ENCODE data around the gene EPHB2.

The EPHB2 gene

GRCh38 chr1:22872981-22873664 is 162.5 kb downstream of the EPHB2 start:
- no peaks in the 10 kb centered on the region for H3K4me1 ChIP-seq (ENCODE audit: low read length)
- no peak overlapping the region for H3K4me2 ChIP-seq (ENCODE audit: low read depth, low read length)
- H2AFZ ChIP-seq (ENCODE audit: low read length): no peak overlapping the region
- no peaks in the 10 kb centered on the region for H4K20me1 ChIP-seq (ENCODE audit: insufficient read depth, low read length)
- no peak overlapping the region for H3K27ac ChIP-seq (ENCODE audit: low read length)
- H3K9me3 ChIP-seq (replicated peaks; ENCODE audit: insufficient read depth, low read length): no peaks in the 10 kb centered on the region
- H3K4me3 ChIP-seq (ENCODE audit: low read length): no peak overlapping the region
- H3K9me2 ChIP-seq (replicated peaks; ENCODE audit: insufficient read depth, low read length): no peaks in the 10 kb centered on the region
- H3K9ac ChIP-seq (ENCODE audit: low read length): no peak overlapping the region
- H3K27me3 ChIP-seq (replicated peaks; ENCODE audit: insufficient read depth, low read length): peaks cover 98% of the 10 kb centered on the region
- no peaks in the 10 kb centered on the region for H3K36me3 ChIP-seq (replicated peaks; ENCODE audit: insufficient read depth, low read length)
- no peak for DNase-seq
- H3K79me2 ChIP-seq (ENCODE audit: low read length): no peaks in the 10 kb centered on the region
- TF ChIP-seq EZH2 (optimal IDR thresholded peaks at IDR 0.05; ENCODE audit: low read depth, low read length) (no peak), EZH2phosphoT487 (IDR thresholded peaks at IDR 0.05; ENCODE audit: low read length) (no peak), CTCF (IDR thresholded peaks at IDR 0.05; ENCODE audit: low read length) (no peak)
- no peaks in the 10 kb centered on the region for H3F3A ChIP-seq (ENCODE audit: insufficient read depth, low read length)

GRCh38 chr1:22874785-22875184 is 164.1 kb downstream of the EPHB2 start:
- H3K36me3 ChIP-seq (replicated peaks; ENCODE audit: insufficient read depth, low read length): no peaks in the 10 kb centered on the region
- H3K4me1 ChIP-seq (ENCODE audit: low read length): no peaks in the 10 kb centered on the region
- H3K9ac ChIP-seq (ENCODE audit: low read length): no peak overlapping the region
- H2AFZ ChIP-seq (ENCODE audit: low read length): no peak overlapping the region
- no peak overlapping the region for H3K27ac ChIP-seq (ENCODE audit: low read length)
- no peak for DNase-seq
- no peak for TF ChIP-seq EZH2 (optimal IDR thresholded peaks at IDR 0.05; ENCODE audit: low read depth, low read length)
- TF ChIP-seq EZH2phosphoT487 (IDR thresholded peaks at IDR 0.05; ENCODE audit: low read length): no peak
- TF ChIP-seq CTCF (IDR thresholded peaks at IDR 0.05; ENCODE audit: low read length): no peak
- H3F3A ChIP-seq (ENCODE audit: insufficient read depth, low read length): no peaks in the 10 kb centered on the region
- H3K9me2 ChIP-seq (replicated peaks; ENCODE audit: insufficient read depth, low read length): no peaks in the 10 kb centered on the region
- H3K4me3 ChIP-seq (ENCODE audit: low read length): no peak overlapping the region
- H3K4me2 ChIP-seq (ENCODE audit: low read depth, low read length): no peak overlapping the region
- no peaks in the 10 kb centered on the region for H3K9me3 ChIP-seq (replicated peaks; ENCODE audit: insufficient read depth, low read length)
- no peaks in the 10 kb centered on the region for H4K20me1 ChIP-seq (ENCODE audit: insufficient read depth, low read length)
- no peaks in the 10 kb centered on the region for H3K79me2 ChIP-seq (ENCODE audit: low read length)
- H3K27me3 ChIP-seq (replicated peaks; ENCODE audit: insufficient read depth, low read length): peaks cover 98% of the 10 kb centered on the region

GRCh38 chr1:22875241-22875640 is 164.6 kb downstream of the EPHB2 start:
- Histone ChIP-seq H3K79me2 (ENCODE audit: low read length) (no peaks in the 10 kb centered on the region), H3K9me3 (replicated peaks; ENCODE audit: insufficient read depth, low read length) (no peaks in the 10 kb centered on the region), H3K4me1 (ENCODE audit: low read length) (no peaks in the 10 kb centered on the region), H3K36me3 (replicated peaks; ENCODE audit: insufficient read depth, low read length) (no peaks in the 10 kb centered on the region), H3K27ac (ENCODE audit: low read length) (no peak overlapping the region), H3K4me3 (ENCODE audit: low read length) (no peak overlapping the region), H3F3A (ENCODE audit: insufficient read depth, low read length) (no peaks in the 10 kb centered on the region), H3K27me3 (replicated peaks; ENCODE audit: insufficient read depth, low read length) (peaks cover 98% of the 10 kb centered on the region), H4K20me1 (ENCODE audit: insufficient read depth, low read length) (no peaks in the 10 kb centered on the region), H3K9me2 (replicated peaks; ENCODE audit: insufficient read depth, low read length) (no peaks in the 10 kb centered on the region), H3K4me2 (ENCODE audit: low read depth, low read length) (no peak overlapping the region), H3K9ac (ENCODE audit: low read length) (no peak overlapping the region), H2AFZ (ENCODE audit: low read length) (no peak overlapping the region)
- TF ChIP-seq EZH2phosphoT487 (IDR thresholded peaks at IDR 0.05; ENCODE audit: low read length): no peak
- no peak for TF ChIP-seq EZH2 (optimal IDR thresholded peaks at IDR 0.05; ENCODE audit: low read depth, low read length)
- TF ChIP-seq CTCF (IDR thresholded peaks at IDR 0.05; ENCODE audit: low read length): no peak
- DNase-seq: no peak

All from MM.1S (cell line).